G401.6 (cell line): Measurements from ENCODE around the gene IL22RA1.
A peak's percentile ranks its signal among the peaks of the same experiment; 100 is the strongest.

Source experiments
- FAIRE-seq: peaks from 2 replicates; lab custom pipeline; 2012; peaks lifted over from hg19 to GRCh38; lab: Jason Lieb, UNC

Gene IL22RA1

GRCh38 chr1:24074817-24075589 is 67.9 kb downstream of the IL22RA1 start:
- FAIRE-seq, result no peak

DNA sequence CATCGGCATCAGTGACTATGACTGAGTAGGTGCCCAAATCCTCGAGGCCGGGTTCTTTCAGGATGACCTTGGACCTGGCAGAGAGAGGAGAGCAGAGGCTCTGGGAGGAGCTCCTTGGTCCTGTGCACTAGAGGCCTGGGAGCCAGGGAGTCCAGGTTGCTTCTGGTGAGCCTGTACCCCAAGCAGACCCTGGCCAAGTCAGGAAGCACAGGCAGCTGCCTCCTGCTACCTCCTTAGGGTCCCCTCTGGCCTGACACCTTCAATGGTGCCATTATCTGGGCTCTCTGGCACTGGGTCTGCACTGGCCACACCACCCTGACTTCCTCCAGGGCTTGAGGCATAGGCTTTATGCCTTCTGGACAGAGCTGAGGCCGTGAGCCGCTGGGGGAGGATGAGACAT is 68.7 kb downstream of the IL22RA1 start:
- FAIRE-seq, result no peak

DNA sequence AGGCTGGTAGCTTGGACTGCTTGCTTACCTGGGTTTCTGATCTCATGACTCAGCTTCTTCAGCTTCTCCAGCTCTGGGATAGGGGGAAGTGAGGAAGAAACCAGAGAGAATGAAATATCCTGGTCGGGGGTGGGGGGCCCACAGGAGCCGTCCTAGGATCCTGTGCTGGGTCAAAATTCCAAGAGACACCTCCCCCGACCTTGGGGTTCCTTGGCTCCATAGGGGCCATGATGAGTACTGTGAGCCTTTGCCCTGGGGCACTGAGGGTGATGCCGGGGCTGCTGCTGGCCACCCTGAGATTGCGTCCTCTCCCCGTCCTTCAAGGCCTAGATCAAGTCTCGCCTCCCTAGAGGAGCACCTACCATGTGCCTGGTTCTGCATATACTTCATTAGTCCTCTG is 71.0 kb downstream of the IL22RA1 start:
- FAIRE-seq, result no peak

GRCh38 chr1:24070821-24071393 is 72.0 kb downstream of the IL22RA1 start:
- peak; percentile 88 for FAIRE-seq

DNA sequence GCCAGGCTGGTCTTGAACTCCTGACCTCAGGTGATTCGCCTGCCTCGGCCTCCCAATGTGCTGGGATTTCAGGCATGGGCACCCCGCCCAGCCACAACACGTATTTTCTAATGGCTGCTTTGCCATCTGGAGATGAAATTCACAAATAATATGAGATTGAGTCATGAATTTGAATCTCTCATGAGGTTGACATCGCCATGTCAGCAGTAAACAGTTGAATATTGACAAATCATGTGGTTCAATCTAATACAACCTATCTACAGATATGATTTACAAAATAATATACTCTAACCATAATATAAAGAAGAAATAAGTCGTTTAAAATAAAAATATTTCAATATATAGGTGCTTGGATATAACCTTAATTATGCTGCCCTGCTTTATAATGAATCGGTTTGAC is 73.1 kb downstream of the IL22RA1 start:
- FAIRE-seq, result no peak
